Activated CD4-positive, alpha-beta T cell treated with anti-CD3 and anti-CD28 coated beads, Interleukin-10, Interleukin-2, amounts not matched to agents 100 ng/mL and 50 ng/mL, durations not matched to agents 16 hours and 8 hours (primary cell): ENCODE measurements around the gene UTP11.

ENCODE experiments used
- DNase-seq: peaks from one replicate; pipeline ENCODE4 v3.0.0-alpha.2; 2020

The UTP11 gene

GRCh38 chr1:38073534-38074301, 61.2 kb downstream of the UTP11 start:
- no peak for DNase-seq

- DNase-seq, result no peak
Measured at GRCh38 chr1:38074302-38074677, 61.8 kb downstream of the UTP11 start.
